NCI-H128 (cell line): ENCODE results near the gene PHF24.
"Not testable (repeated sequence)": the region's sequence is repeated elsewhere in the genome, so short reads cannot be mapped to it uniquely, and the experiment has no call there.

Source experiments
- DNase-seq: peaks from one replicate; lab custom pipeline; 2025; ENCODE audit not compliant: unreplicated experiment; lab: John Stamatoyannopoulos, UW

Gene PHF24

GRCh38 chr9:34996181-34996904 is 38.3 kb downstream of the PHF24 start:
- DNase-seq = no peak

- DNase-seq = no peak
Observed at GRCh38 chr9:34996905-34997279, 38.8 kb downstream of the PHF24 start.

- DNase-seq = no peak
Observed at GRCh38 chr9:34997379-34997781, 39.3 kb downstream of the PHF24 start.

- no peak for DNase-seq
Observed at GRCh38 chr9:34998266-34998665, 40.2 kb downstream of the PHF24 start.

GRCh38 chr9:34999576-34999975 is 41.5 kb downstream of the PHF24 start:
- DNase-seq = no peak

GRCh38 chr9:35000535-35001284 is 42.6 kb downstream of the PHF24 start:
- no peak for DNase-seq

GRCh38 chr9:35001285-35001677 is 43.2 kb downstream of the PHF24 start:
- no peak for DNase-seq

- DNase-seq = no peak
Observed at GRCh38 chr9:35001803-35002502, 43.9 kb downstream of the PHF24 start.

- DNase-seq = no peak
Observed at GRCh38 chr9:35002623-35003022, 44.5 kb downstream of the PHF24 start.

GRCh38 chr9:35004299-35004698 is 46.2 kb downstream of the PHF24 start:
- DNase-seq = not testable (repeated sequence)

- no peak for DNase-seq
Observed at GRCh38 chr9:35010351-35010958, 52.4 kb downstream of the PHF24 start.

- no peak for DNase-seq
Observed at GRCh38 chr9:35014517-35014916, 56.4 kb downstream of the PHF24 start.

GRCh38 chr9:35023443-35023842 is 65.4 kb downstream of the PHF24 start:
- DNase-seq = not testable (repeated sequence)

- no peak for DNase-seq
Observed at GRCh38 chr9:35026671-35027070, 68.6 kb downstream of the PHF24 start.

- no peak for DNase-seq
Observed at GRCh38 chr9:35027374-35027773, 69.3 kb downstream of the PHF24 start.

GRCh38 chr9:35027860-35028259 is 69.8 kb downstream of the PHF24 start:
- DNase-seq = no peak

- no peak for DNase-seq
Observed at GRCh38 chr9:35028341-35028740, 70.3 kb downstream of the PHF24 start.

- DNase-seq = no peak
Observed at GRCh38 chr9:35029241-35029640, 71.2 kb downstream of the PHF24 start.

GRCh38 chr9:35029852-35030251 is 71.8 kb downstream of the PHF24 start:
- no peak for DNase-seq
